Posterior vena cava (tissue), 2 donors: ENCODE results near the gene ZSCAN4. TPM values are rescaled to one million over a fixed set of nuclear protein-coding genes. Genes with fewer than 3 reads are reported as not detected.

Experiments used
- DNase-seq: peaks from one replicate; pipeline ENCODE4 v3.0.0-alpha.2; 2020; ENCODE audit warnings: low spot score
- intact Hi-C, 2 donors: fragments of 100-400 bp; cut with DNase I; formaldehyde crosslinking; loops; one replicate each; pipeline versions ENCODE4 v1.14.1 to v1.14.2; 2022 to 2023
- total RNA-seq, 2 donors: library from RNA; stranded (reverse); fragmentation: NEBNext Ultra II Directional; extraction: Animal tissue kit (Norgen Biotek cat#: 25700); gene quantifications; one replicate each; pipeline ENCODE4 v1.2.1, GENCODE V29; 2021
- donor health status: DM: yes; HTN: yes; CAD: no.
- donor health status: DM: yes; HTN: yes; CAD: no.

ZSCAN4 gene
- total RNA-seq, 2 donors from 2014 or later: 0.10 TPM; not detected in 1

DNA sequence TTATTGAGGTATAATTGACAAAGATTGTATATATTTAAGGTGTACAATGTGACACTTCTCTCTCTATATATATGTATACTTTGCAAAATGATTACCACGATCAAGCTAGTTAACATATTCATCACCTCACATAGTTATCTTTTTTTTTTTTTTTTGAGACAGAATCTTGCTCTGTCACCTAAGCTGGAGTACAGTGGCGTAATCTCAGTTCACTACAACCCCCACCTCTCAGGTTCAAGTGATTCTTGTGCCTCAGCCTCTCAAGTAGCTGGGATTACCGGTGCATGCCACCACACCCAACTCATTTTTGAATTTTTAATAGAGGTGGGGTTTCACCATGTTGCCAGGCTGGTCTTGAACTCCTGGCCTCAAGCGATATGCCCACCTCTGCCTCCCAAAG is 3.7 kb downstream of the ZSCAN4 start:
- no peak for DNase-seq
- intact Hi-C loops: loop anchor here in 1 of 2 donors (1.0 kb wide), 1 partner anchor 37 kb away; the partner anchor contains the start of gene ZNF154

DNA sequence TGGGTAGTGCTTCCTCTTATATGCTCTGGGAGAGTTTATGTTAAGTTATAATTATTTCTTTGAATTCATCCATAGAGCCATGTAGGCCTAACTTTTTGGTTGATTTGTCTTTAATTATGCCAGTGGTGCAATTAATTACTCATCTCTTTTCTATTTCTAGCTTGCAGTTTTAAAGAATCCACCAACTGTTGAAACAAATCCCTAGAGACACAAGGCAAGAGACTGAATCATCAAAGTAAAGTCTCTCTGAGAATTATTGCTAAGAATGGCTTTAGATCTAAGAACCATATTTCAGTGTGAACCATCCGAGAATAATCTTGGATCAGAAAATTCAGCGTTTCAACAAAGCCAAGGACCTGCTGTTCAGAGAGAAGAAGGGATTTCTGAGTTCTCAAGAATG is 7.1 kb downstream of the ZSCAN4 start:
- no peak for DNase-seq
- intact Hi-C loops: no loop called here

DNA sequence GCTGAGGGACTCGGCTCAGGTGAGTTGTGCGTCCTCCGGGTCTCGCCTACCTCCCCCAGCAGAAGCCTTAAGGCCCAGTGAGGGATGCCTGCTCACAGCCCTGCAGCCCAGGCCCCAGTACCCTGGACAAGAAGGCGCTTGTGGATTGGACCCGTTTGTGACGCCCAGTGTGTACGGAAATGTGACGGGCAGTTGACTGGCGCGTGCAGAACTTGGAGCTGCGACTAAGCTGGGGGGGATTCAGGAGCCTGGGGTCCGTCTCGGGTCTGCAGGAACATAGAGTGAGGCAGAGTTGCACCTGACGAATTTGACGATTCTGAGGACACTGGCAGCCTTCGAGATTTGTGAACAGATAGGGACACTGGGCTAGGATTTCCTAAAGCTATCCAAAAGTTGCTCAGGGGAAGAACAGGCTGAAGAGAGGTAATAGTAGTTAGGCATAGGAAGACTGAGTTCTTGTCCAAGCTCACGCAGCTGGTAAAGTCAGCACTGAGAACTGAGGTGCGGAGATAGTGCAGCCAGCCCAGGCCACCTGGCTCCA is 13.6 kb downstream of the ZSCAN4 start:
- intact Hi-C loops: no loop called here
- DNase-seq: no peak

DNA sequence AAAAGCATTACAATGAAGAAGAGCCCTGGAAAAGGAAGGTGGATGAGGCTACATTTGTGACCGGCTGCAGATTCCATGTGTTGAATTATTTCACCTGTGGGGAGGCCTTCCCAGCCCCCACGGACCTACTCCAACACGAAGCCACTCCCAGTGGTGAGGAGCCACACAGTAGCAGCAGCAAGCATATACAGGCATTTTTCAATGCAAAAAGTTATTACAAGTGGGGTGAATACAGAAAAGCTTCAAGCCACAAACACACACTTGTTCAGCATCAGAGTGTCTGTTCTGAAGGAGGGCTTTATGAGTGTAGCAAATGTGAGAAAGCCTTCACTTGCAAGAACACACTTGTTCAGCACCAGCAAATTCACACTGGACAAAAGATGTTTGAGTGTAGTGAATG is 18.0 kb downstream of the ZSCAN4 start:
- intact Hi-C loops: no loop called here
- no peak for DNase-seq

DNA sequence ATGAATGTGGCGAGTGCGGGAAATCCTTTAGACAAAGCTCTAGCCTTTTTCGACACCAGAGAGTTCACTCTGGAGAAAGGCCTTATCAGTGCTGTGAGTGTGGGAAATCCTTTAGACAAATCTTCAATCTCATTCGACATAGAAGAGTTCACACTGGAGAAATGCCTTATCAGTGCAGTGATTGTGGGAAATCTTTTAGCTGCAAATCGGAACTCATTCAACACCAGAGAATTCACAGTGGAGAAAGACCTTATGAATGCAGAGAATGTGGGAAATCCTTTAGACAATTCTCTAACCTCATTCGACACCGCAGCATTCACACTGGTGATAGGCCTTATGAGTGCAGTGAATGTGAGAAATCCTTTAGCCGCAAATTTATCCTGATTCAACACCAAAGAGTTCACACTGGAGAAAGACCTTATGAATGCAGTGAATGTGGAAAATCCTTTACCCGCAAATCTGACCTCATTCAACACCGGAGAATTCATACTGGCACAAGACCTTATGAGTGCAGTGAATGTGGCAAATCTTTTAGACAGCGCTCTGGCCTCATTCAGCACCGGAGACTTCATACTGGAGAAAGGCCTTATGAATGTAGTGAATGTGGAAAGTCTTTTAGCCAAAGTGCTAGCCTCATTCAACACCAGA is 18.8 kb downstream of the ZSCAN4 start:
- intact Hi-C loops: no loop called here
- no peak for DNase-seq

DNA sequence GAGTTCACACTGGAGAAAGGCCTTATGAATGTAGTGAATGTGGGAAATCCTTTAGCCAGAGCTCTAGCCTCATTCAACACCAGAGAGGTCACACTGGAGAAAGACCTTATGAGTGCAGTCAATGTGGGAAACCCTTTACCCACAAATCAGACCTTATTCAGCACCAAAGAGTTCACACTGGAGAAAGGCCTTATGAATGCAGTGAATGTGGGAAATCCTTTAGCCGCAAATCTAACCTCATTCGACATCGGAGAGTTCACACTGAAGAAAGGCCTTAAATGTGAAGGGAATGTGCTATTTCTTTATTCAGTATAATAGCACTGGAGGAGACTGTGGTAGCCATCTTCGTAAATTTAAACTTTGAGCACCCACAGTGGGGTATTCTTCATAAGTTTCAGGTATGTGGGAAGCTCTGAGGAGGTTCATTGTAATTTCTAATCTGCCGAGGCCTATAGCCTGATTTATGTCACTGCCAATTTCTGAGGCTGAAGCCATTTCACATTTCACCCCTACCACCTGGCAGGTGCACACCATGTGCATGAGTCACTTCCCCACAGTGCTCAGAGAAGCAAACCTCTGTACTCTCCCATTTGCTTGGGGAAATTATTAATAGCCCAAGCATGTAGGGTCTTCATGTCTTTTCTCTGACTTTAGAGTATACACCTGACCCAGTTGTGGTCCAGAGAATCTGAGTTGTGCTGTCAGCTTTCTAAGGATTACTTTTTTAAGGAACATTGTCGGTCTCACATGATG is 19.5 kb downstream of the ZSCAN4 start:
- no peak for DNase-seq
- intact Hi-C loops: no loop called here

DNA sequence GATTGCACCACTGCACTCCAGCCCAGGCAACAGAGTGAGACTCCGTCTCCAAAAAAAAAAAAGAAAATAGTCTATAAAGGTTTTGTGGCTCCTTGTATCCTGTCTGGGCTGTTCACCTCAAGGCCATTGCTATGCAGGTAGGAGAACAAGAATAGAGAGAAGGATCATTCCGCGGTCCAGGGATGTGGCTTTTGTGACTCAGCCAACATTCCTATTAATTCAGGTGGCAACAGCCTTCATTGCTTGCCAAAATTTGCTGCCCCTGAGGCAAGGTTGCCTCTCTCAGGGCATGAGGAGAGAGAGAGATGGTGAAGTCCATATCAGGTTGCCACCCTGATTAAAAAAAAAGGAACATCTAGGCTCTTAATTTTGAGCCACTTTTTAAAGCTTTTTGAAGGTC is 21.0 kb downstream of the ZSCAN4 start:
- DNase-seq: no peak
- intact Hi-C loops: no loop called here

DNA sequence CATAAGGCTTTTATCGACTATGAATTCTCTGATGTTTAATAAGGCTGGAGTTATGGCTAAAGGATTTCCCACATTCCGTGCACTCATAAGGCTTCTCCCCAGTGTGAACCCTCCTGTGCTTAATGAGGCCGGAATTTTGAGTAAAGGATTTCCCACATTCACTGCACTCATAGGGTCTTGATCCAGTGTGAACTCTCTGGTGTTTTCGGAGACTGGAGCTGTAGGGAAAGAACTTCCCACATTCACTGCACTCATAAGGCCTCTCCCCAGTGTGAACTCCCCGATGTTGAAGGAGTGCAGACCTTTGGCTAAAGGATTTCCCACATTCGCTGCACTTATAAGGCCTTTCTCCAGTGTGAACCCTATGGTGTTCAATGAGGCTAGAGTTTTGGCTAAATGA is 32.9 kb downstream of the ZSCAN4 start:
- DNase-seq: no peak
- intact Hi-C loops: no loop called here

DNA sequence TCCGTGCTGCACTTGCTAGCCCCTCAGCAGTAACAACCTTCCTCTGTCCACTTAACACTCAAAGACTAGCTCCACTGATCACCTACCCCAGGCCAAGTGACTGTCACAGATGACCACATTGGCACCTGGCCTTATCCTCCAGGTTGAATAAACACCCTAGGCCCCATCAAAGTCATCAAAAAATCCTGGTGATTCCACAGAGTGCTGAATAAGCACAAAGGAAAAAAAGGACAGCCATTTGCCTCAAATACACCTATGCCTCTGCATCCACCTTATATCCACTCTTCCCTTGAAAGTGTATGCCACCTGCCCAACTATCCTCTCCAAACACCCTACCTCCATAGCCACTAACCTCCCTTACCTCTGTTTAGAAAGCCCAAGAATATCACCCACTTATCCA is 37.6 kb downstream of the ZSCAN4 start:
- intact Hi-C loops: no loop called here

DNA sequence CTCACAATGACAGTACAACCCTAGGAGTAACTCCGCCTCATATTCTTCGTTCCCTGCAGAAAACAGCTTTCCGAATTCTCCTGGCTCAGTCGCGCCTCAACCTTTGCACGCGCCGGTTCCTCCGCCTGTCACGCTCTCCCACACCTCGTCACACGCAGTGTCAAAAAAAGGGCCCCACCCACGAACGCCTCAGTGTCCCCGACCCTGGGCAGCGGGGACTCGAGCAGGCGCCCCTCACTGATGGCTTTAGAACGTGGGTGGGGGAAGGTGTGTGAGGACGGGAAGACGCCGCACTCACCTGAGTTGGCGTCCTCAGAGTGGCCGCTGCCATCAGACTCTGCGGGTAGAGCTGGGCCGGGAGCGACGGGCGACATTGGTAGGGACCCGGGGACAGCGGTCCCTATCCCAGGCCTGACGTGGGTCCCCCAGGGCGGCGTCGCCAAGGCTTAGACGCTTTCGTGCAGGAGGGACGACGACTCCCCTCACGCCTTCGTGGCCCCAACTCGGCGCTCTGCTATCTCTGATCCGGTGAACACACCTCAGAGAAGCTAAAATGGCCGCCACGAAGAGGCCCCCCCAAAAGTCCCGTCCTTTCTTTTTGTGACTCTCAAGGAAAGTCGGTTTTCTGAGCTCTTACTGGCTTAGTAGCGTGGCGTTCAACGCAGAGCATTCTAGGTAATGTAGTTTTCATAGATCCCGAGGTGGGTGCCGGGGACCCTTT is 40.1 kb downstream of the ZSCAN4 start, which contains the start of gene ZNF154:
Gene ZNF154 (minus strand): TSS at position 564 of the 721 bp plus-strand sequence. CDS start 233 bp downstream, at position 331.
- intact Hi-C loops: loop anchor here in 1 of 2 donors (1.0 kb wide), 1 partner anchor 36 kb away; no protein-coding TSS in a partner anchor
- DNase-seq: peak; percentile 78

More for the DNA sequence above, 37.6 kb downstream of the ZSCAN4 start:
- no peak for DNase-seq

DNA sequence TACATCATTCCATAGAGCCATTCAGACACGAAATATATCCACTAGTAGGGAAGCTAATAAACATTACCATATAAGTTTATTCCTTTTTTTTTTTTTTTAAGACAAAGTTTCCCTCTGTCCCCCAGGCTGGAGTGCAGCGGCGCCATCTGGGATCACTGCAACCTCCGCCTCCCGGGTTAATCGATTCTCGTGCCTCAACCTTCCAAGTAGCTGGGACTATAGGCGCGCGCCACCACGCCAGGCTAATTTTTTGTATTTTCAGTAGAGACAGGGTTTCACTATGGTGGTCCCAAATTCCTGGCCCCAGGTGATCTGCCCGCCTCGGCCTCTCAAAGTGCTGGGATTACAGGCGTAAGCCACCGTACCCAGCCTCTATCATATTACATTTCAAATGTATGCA is 40.9 kb downstream of the ZSCAN4 start:
- no peak for DNase-seq

DNA sequence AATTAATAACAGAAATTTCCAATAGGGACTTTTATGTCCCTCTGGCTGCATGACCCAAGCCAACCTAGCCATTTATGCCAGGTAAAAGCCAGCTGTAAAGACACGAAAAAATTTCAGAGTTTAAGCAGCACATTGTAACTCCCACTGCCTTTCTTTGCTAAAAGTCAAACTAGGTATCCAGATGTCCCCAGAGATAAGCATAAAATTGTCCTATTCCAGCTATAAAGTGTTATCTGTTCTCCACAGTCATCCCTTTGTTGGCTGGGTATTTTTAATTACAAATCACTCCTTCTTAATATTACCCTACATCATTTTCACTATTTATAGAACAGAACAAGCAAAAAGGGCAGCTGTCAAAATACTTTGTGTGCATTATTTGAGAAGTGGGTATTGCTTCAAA is 43.5 kb downstream of the ZSCAN4 start:
- intact Hi-C loops: no loop called here
- no peak for DNase-seq

More for the DNA sequence above, 40.9 kb downstream of the ZSCAN4 start:
- intact Hi-C loops: loop anchor here in 1 of 2 donors (1.0 kb wide), 1 partner anchor 37 kb away; no protein-coding TSS in a partner anchor

DNA sequence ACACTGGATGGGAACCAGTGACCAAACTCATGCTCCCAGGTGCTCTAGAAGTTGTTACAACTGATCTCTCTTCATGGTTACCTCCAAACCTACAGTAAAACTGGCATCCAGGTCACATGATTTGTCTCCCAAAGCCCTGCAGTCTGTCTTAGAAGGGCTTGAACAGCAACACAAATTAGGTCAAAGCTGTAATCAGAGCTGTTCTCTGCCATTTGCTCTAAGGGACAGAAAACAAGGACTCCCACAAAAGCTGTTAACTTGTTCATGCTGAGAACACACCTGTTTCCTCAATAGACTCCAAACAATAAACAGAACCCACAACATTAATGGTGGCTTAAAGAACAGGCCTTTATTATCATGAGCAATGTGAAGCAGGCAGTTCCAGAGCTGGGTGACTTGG is 50.7 kb downstream of the ZSCAN4 start:
- intact Hi-C loops: no loop called here
- no peak for DNase-seq

DNA sequence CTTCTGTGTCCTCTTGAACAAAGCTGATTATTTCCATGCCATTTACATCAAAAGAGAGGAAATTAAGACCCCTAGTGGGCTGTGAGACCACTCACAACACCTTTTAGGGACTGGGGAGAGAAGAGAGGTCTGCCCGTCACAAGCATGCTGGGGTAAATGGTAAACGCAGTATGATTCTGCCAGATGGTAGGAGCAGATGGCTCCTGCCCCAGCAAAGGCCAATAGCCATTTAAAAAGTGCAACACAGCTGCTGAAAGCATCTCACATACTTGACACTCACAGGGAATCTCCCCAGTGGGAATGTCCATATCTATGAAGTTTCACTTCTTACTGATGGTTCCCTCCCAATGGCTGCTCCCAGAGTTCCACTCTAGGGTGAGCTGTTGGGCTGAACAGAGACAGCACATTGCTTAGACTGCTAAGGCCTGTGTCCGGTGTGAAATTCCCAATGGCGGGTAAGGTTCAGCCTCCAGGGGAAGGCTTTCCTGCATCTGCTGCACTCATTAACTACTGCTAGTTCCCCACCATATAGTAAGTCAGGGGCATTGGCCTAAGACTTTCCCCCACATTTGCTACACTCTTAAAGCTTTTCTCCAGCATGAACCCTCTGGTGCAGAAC is 51.3 kb downstream of the ZSCAN4 start:
- intact Hi-C loops: no loop called here
- DNase-seq: no peak

DNA sequence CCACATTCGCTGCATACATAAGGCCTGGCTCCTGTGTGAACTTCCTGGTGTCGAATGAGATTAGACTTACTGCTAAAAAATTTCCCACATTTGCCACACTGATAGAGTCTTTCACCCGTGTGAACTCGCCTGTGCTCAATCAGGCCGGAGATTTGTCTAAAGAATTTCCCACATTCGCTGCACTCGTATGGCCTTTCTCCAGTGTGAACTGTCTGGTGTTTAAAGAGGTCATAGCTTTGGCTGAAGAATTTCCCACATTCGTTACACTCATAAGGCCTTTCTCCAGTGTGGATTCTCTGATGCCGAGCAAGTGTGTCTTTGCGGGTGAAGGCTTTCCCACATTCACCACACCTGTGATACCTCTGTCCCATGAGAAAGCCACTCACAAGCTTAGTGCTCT is 52.1 kb downstream of the ZSCAN4 start:
- no peak for DNase-seq
- intact Hi-C loops: no loop called here
